HepG2 (cell line): ENCODE measurements around the gene TJP3. TPM values are rescaled to one million over a fixed set of nuclear protein-coding genes. Genes with fewer than 3 reads are reported as not detected.

Experiments
- ASH2L ChIP-seq: fragments of 300-600, 200-600 bp; sonication (generic); IDR thresholded peaks from 2 replicates; pipeline ENCODE4 v1.7.0; 2017; ENCODE audit warnings: low read depth, mild to moderate bottlenecking, moderate library complexity, mixed read lengths, low read length; ENCODE audit not compliant: insufficient read length
- BCL6 ChIP-seq: IDR thresholded peaks from 2 replicates; pipeline ENCODE4 v1.6.1; 2016; ENCODE audit warnings: missing genetic modification reagents, missing compliant biosample characterization
- BHLHE40 ChIP-seq: IDR thresholded peaks from 2 replicates; pipeline ENCODE4 v1.6.1; 2011; ENCODE audit warnings: low read length, improper control_type of control experiment
- CCAR2 ChIP-seq: fragments of 200-400 bp; formaldehyde crosslinking; optimal IDR thresholded peaks from 2 replicates; pipeline ENCODE3; 2018; ENCODE audit warnings: low read depth, mild to moderate bottlenecking, low read length, moderate library complexity
- ISX ChIP-seq: sonication (generic); formaldehyde crosslinking; conservative IDR thresholded peaks from 2 replicates; pipeline ENCODE4 v1.5.0; 2020; ENCODE audit warnings: missing genetic modification reagents
- MEIS2 ChIP-seq: sonication (generic); formaldehyde crosslinking; IDR thresholded peaks from 2 replicates; pipeline ENCODE4 v1.9.0; 2021; ENCODE audit warnings: mild to moderate bottlenecking, missing genetic modification reagents
- NONO ChIP-seq, 2 experiments: fragments of 450-650 bp in 1 of 2; sonication (generic) in 1 of 2; formaldehyde crosslinking in 1 of 2; IDR thresholded peaks in 1 of 2; conservative IDR thresholded peaks in 1 of 2; 2 replicates each; pipeline versions ENCODE4 v1.6.1 to v1.8.0; 2017 to 2022; ENCODE audit warnings: mild to moderate bottlenecking in 1 of 2, missing genetic modification reagents in 1 of 2, moderate library complexity in 1 of 2
- PHF21A ChIP-seq: sonication (generic); formaldehyde crosslinking; IDR thresholded peaks from 2 replicates; pipeline ENCODE4 v1.5.0; 2020; ENCODE audit warnings: mild to moderate bottlenecking, missing genetic modification reagents
- POLR2AphosphoS5 ChIP-seq: IDR thresholded peaks from 2 replicates; pipeline ENCODE4 v1.6.1; 2012; ENCODE audit warnings: low read depth, low read length
- PRPF4 ChIP-seq: fragments of 200-400 bp; formaldehyde crosslinking; IDR thresholded peaks from 2 replicates; pipeline ENCODE4 v1.6.1; 2016; ENCODE audit warnings: low read length, low read depth; ENCODE audit not compliant: poor library complexity, severe bottlenecking
- RXRA ChIP-seq: sonication (generic); formaldehyde crosslinking; IDR thresholded peaks from 2 replicates; pipeline ENCODE4 v1.5.1; 2020; ENCODE audit warnings: missing genetic modification reagents
- RXRB ChIP-seq: IDR thresholded peaks from 2 replicates; pipeline ENCODE4 v1.6.1; 2016; ENCODE audit warnings: borderline replicate concordance, missing genetic modification reagents, missing compliant biosample characterization
- TEAD3 ChIP-seq: optimal IDR thresholded peaks from 2 replicates; pipeline ENCODE3; 2016; ENCODE audit warnings: borderline replicate concordance
- ZFP82 ChIP-seq: sonication (generic); formaldehyde crosslinking; IDR thresholded peaks from 2 replicates; pipeline ENCODE4 v1.5.1; 2020; ENCODE audit warnings: mild to moderate bottlenecking, missing genetic modification reagents, borderline replicate concordance
- ZNF12 ChIP-seq: sonication (generic); formaldehyde crosslinking; IDR thresholded peaks from 2 replicates; pipeline ENCODE4 v1.5.0; 2020; ENCODE audit warnings: missing genetic modification reagents
- ZNF234 ChIP-seq: sonication (generic); formaldehyde crosslinking; conservative IDR thresholded peaks from 2 replicates; pipeline ENCODE4 v1.5.1; 2020; ENCODE audit warnings: mild to moderate bottlenecking, missing genetic modification reagents
- ZNF263 ChIP-seq: sonication (generic); formaldehyde crosslinking; IDR thresholded peaks from 2 replicates; pipeline ENCODE4 v1.4.0; 2020; ENCODE audit warnings: missing genetic modification reagents
- ZNF800 ChIP-seq: sonication (generic); formaldehyde crosslinking; IDR thresholded peaks from 2 replicates; pipeline ENCODE4 v1.4.0; 2020; ENCODE audit warnings: missing genetic modification reagents
- polyA plus RNA-seq, 8 experiments: library from polyadenylated mRNA; depleted of rRNA in 3 of 8; stranded (reverse) in 7 of 8; unstranded in 1 of 8; fragments of >200 nt; fragmentation: Illumina TruSeq in 4 of 8; extraction: Trizol in 4 of 8; gene quantifications; 2 replicates each; pipeline versions ENCODE4 v1.2.1 to v1.2.3, GENCODE V29; 2011 to 2016; ENCODE audit warnings: low read depth in 4 of 8, missing spikeins in 1 of 8, mixed read lengths in 1 of 8; ENCODE audit not compliant: insufficient read depth in 1 of 8
- total RNA-seq, 5 experiments: library from RNA; depleted of rRNA; stranded (reverse); fragments of >200 nt; fragmentation: Illumina TruSeq; extraction: Trizol; gene quantifications; 2 replicates each; pipeline ENCODE4 v1.2.3, GENCODE V29; 2016; ENCODE audit warnings: low read depth in 1 of 5
- TF ChIP-seq, protein P1 (sequence below): sonication (generic); formaldehyde crosslinking; IDR thresholded peaks from 2 replicates; pipeline ENCODE4 v1.5.0; 2020; ENCODE audit warnings: mild to moderate bottlenecking, missing genetic modification reagents, borderline replicate concordance
- TF ChIP-seq, protein P2 (sequence below): sonication (generic); formaldehyde crosslinking; IDR thresholded peaks from 2 replicates; pipeline ENCODE4 v1.4.0; 2020; ENCODE audit warnings: missing genetic modification reagents, borderline replicate concordance

TJP3 gene
- total and polyA plus RNA-seq, 2 of the 13 experiments (the other 11 are each of a cell fraction or from before 2014, with no cell fraction given): 2.3 to 21.5 TPM

- peak; percentile 33 for TF ChIP-seq PRPF4
- peak; percentile 15; the same call in 1 of the 2 replicates for TF ChIP-seq RXRB (CRISPR knock-in tag)
- TF ChIP-seq BHLHE40: peak; percentile 51; the same call in 1 of the 2 replicates
- no peak for TF ChIP-seq ISX
- 0 out of 2 replicates have a peak, but pooled peaks have one; percentile 57 for TF ChIP-seq ZNF263
- peak; percentile 51 for TF ChIP-seq TEAD3
- TF ChIP-seq, protein P1, sequence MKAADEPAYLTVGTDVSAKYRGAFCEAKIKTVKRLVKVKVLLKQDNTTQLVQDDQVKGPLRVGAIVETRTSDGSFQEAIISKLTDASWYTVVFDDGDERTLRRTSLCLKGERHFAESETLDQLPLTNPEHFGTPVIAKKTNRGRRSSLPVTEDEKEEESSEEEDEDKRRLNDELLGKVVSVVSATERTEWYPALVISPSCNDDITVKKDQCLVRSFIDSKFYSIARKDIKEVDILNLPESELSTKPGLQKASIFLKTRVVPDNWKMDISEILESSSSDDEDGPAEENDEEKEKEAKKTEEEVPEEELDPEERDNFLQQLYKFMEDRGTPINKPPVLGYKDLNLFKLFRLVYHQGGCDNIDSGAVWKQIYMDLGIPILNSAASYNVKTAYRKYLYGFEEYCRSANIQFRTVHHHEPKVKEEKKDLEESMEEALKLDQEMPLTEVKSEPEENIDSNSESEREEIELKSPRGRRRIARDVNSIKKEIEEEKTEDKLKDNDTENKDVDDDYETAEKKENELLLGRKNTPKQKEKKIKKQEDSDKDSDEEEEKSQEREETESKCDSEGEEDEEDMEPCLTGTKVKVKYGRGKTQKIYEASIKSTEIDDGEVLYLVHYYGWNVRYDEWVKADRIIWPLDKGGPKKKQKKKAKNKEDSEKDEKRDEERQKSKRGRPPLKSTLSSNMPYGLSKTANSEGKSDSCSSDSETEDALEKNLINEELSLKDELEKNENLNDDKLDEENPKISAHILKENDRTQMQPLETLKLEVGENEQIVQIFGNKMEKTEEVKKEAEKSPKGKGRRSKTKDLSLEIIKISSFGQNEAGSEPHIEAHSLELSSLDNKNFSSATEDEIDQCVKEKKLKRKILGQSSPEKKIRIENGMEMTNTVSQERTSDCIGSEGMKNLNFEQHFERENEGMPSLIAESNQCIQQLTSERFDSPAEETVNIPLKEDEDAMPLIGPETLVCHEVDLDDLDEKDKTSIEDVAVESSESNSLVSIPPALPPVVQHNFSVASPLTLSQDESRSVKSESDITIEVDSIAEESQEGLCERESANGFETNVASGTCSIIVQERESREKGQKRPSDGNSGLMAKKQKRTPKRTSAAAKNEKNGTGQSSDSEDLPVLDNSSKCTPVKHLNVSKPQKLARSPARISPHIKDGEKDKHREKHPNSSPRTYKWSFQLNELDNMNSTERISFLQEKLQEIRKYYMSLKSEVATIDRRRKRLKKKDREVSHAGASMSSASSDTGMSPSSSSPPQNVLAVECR (CRISPR knock-in tag): peak; percentile 87
- peak; percentile 88 for TF ChIP-seq POLR2AphosphoS5
- TF ChIP-seq ZNF234 (CRISPR knock-in tag): peak; percentile 76; the same call in 1 of the 2 replicates
- TF ChIP-seq NONO (IDR thresholded peaks at IDR 0.05): no peak
- peak; percentile 71; the same call in 1 of the 2 replicates for TF ChIP-seq NONO (CRISPR knock-in tag; conservative IDR thresholded peaks at IDR 0.05)
- TF ChIP-seq BCL6 (CRISPR knock-in tag): peak; percentile 29; the same call in 1 of the 2 replicates
- TF ChIP-seq, protein P2, sequence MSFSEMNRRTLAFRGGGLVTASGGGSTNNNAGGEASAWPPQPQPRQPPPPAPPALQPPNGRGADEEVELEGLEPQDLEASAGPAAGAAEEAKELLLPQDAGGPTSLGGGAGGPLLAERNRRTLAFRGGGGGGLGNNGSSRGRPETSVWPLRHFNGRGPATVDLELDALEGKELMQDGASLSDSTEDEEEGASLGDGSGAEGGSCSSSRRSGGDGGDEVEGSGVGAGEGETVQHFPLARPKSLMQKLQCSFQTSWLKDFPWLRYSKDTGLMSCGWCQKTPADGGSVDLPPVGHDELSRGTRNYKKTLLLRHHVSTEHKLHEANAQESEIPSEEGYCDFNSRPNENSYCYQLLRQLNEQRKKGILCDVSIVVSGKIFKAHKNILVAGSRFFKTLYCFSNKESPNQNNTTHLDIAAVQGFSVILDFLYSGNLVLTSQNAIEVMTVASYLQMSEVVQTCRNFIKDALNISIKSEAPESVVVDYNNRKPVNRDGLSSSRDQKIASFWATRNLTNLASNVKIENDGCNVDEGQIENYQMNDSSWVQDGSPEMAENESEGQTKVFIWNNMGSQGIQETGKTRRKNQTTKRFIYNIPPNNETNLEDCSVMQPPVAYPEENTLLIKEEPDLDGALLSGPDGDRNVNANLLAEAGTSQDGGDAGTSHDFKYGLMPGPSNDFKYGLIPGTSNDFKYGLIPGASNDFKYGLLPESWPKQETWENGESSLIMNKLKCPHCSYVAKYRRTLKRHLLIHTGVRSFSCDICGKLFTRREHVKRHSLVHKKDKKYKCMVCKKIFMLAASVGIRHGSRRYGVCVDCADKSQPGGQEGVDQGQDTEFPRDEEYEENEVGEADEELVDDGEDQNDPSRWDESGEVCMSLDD (CRISPR knock-in tag): no peak
- peak; percentile 23; the same call in 1 of the 2 replicates for TF ChIP-seq MEIS2 (CRISPR knock-in tag)
- 0 out of 2 replicates have a peak, but pooled peaks have one; percentile 29 for TF ChIP-seq ZNF800 (CRISPR knock-in tag)
- 0 out of 2 replicates have a peak, but pooled peaks have one; percentile 26 for TF ChIP-seq RXRA
- TF ChIP-seq ASH2L: peak; percentile 67
- no peak for TF ChIP-seq ZNF12 (CRISPR knock-in tag)
- peak; percentile 84 for TF ChIP-seq CCAR2
- peak; percentile 76; the same call in 1 of the 2 replicates for TF ChIP-seq PHF21A (CRISPR knock-in tag)
- TF ChIP-seq ZFP82 (CRISPR knock-in tag): 0 out of 2 replicates have a peak, but pooled peaks have one; percentile 59
Observed at GRCh38 chr19:3761382-3762129, 53.4 kb downstream of the TJP3 start, which contains the start of gene APBA3 (continued).
